ENCODE results near the gene CIB4.

The CIB4 gene

GRCh38 chr2:26542676-26543505 is 98.3 kb downstream of the CIB4 start:
- DNase-seq (ENCODE audit: low read depth) = no peak

GRCh38 chr2:26542194-26542455 is 99.0 kb downstream of the CIB4 start:
- no peak for DNase-seq (ENCODE audit: low read depth)

GRCh38 chr2:26541401-26542193 is 99.6 kb downstream of the CIB4 start:
- no peak for DNase-seq (ENCODE audit: low read depth)

- DNase-seq (ENCODE audit: low read depth) = no peak
Observed at GRCh38 chr2:26540961-26541360, 100.2 kb downstream of the CIB4 start.

- DNase-seq (ENCODE audit: low read depth) = no peak
Observed at GRCh38 chr2:26540306-26540705, 100.9 kb downstream of the CIB4 start.

- no peak for DNase-seq (ENCODE audit: low read depth)
Observed at GRCh38 chr2:26537826-26538475, 103.2 kb downstream of the CIB4 start.

GRCh38 chr2:26537069-26537825 is 103.9 kb downstream of the CIB4 start:
- no peak for DNase-seq (ENCODE audit: low read depth)

GRCh38 chr2:26536371-26537068 is 104.6 kb downstream of the CIB4 start:
- DNase-seq (ENCODE audit: low read depth) = no peak

GRCh38 chr2:26535663-26536275 is 105.4 kb downstream of the CIB4 start:
- no peak for DNase-seq (ENCODE audit: low read depth)

GRCh38 chr2:26534865-26535662 is 106.1 kb downstream of the CIB4 start:
- no peak for DNase-seq (ENCODE audit: low read depth)

GRCh38 chr2:26534098-26534864 is 106.9 kb downstream of the CIB4 start:
- DNase-seq (ENCODE audit: low read depth) = no peak

- no peak for DNase-seq (ENCODE audit: low read depth)
Observed at GRCh38 chr2:26533661-26534060, 107.5 kb downstream of the CIB4 start.

GRCh38 chr2:26532301-26533250 is 108.6 kb downstream of the CIB4 start:
- DNase-seq (ENCODE audit: low read depth) = no peak

Measured in stimulated activated CD8-positive, alpha-beta memory T cell treated with anti-CD3 and anti-CD28 coated beads, Interleukin-12 subunit alpha, Interleukin-12 subunit beta, amount 100 ng/mL, for 4 hours (primary cell).